GM19438 (cell line): ENCODE results near the gene PLA1A.
"Not testable (repeated sequence)": the region's sequence is repeated elsewhere in the genome, so short reads cannot be mapped to it uniquely, and the experiment has no call there.

ENCODE experiments used
- ATAC-seq: cut with Tn5 transposase; IDR thresholded peaks from one replicate; pipeline ENCODE4 v1.9.1; 2021; ENCODE audit warnings: low read depth; ENCODE audit not compliant: unreplicated experiment

PLA1A gene

GRCh38 chr3:119597548-119598288, at the start of gene PLA1A:
Gene PLA1A, plus strand, starts transcription at chr3:119597885. Its CDS starts 29 bp downstream, at chr3:119597914.
- ATAC-seq, result no peak

- no peak for ATAC-seq
Measured at GRCh38 chr3:119548341-119548740, 49.3 kb upstream of the PLA1A start.

DNA sequence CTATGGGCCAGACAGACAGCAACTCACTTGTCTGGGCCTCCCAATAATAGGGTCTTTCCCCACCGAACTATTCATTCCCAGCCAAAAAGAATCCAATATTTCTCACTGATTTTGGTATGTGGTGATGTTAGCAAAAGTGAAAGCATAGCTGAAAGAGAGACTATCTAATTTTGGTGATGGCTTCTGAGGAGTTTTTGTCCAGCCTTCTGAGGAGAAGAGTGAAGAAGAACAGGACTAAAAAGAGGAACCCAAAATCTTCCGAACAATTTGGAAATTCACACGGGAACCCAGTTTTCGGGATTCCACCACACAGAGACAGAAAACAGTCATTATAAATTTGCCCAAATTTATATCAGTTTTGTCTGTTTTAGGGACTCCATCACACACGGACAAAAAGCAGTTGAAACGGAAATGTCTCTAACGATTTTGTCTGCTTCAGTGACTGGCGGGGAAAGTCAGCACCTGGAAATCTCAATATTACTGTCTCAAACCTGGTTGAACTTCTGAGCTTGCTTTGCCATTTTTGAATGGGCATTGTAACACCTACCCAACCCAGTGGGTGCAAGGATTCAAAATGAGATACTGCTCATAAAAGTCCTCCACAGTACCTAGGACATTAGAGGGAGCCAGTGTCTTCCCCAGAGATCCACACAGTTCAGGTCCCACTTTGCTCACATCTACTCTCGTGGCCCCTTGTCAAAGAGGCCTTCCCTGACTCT, 47.3 kb upstream of the PLA1A start:
- no peak for ATAC-seq

- ATAC-seq, result no peak
Measured at GRCh38 chr3:119551598-119551997, 46.1 kb upstream of the PLA1A start.

DNA sequence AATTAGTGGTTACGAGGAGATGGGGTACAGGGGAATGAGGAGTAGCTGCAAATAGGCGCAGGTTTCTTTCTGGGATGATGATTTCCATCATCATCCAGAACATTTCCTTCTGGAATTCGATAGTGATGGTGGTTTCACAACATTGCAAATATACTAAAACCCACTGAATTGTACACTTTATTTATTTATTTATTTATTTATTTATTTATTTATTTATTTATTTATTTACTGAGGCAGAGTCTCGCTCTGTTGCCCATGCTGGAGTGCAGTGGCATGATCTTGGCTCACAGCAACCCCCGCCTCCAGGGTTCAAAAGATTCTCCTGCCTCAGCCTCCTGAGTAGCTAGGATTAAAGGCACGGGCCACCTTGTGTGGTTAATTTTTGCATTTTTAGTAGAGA, 44.8 kb upstream of the PLA1A start:
- ATAC-seq, result not testable (repeated sequence)

DNA sequence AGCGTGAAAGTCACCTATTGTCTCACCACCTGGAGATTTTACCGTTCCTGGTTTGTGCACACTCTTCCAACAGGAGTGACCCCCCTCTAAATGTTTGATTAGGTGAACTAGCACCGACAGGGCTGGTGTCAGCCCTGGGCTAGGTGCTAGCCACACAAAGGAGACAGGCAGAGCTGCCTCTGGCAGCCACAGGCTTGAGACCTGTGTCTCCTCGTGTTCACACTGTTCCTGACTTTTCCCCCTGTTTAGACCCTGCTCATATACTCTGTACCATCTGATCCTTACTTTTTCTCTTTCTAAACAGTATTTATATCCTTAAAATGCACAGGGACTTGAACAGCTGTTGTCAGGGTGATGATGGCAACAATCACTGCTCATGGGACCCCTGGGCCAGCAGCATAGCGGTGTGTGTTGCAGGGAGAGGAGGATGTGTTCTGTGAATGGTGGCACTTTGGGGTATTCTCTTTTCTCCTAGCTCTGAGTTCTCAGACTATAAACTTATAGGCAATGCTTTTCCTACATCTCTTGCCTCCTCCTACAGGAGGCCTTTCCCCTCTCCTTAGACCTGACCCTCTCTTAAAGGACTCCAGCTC, 43.8 kb upstream of the PLA1A start:
- no peak for ATAC-seq

DNA sequence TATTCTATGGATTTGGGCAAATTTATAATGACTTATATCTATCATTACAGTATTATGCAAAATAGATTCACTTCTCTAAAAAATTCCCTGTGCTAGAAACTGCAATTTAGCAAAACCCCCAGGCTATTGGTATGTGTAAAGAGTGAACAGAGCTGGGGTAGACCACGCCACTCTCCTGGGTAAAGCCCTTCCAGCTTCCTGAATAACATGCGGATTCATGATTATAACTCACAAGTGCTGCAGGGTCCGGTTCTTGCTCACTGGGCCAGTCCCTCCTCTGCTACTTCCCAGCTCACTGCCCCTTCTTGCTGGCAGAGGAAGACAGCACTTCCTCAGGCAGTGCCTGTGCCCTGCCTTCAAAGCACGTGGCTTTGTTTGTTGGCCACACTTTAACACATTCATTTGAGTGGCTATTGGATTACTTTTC, 42.4 kb upstream of the PLA1A start:
- ATAC-seq, result no peak

DNA sequence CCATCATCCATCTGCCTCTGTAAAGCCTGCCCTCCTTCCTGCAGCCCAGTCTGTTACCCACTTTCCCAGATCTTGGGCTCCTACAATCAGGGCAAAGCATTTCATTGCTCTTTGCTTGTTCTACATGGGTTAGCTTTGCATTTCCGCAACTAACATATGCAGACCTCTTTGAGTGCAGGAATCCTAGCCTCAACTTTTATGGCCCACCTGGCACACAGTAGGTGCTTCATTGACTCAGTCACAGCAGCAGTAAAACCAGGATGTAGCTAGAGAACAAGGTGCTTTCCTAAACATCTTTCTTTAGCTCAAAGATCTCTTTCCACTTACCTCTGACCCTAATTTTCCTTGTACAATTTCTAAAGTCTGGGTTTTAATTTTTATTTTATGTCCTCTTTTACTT, 41.8 kb upstream of the PLA1A start:
- no peak for ATAC-seq

GRCh38 chr3:119557192-119557876, 40.4 kb upstream of the PLA1A start:
- ATAC-seq, result no peak

DNA sequence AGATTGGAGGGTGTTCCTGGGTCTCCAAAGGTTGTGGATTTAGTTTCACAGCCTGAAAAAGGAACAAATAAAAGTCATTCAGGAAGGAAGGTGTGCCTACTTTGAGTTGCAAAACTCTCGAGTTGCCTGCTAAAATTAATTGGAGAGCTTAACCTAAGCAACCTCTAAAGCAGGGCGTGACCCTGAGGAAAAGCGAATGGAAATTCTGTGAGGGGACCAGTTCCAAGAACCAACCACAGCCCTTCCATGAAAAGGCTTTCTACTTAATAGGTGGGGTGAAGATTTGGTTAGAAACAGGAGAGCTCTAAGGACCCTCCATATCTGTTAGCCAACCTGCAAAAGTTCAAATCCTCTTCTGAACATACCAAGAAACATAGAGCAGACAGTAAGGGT, 39.8 kb upstream of the PLA1A start:
- no peak for ATAC-seq

- no peak for ATAC-seq
Measured at GRCh38 chr3:119558626-119559317, 38.9 kb upstream of the PLA1A start.

- peak; percentile 62 for ATAC-seq
Measured at GRCh38 chr3:119559441-119559963, 38.2 kb upstream of the PLA1A start, which contains the start of gene CD80. Gene CD80, minus strand, starts transcription at chr3:119559614. Its CDS starts 1,886 bp downstream, at chr3:119557728.

- ATAC-seq, result no peak
Measured at GRCh38 chr3:119560160-119560559, 37.5 kb upstream of the PLA1A start.

GRCh38 chr3:119562307-119562961, 35.3 kb upstream of the PLA1A start:
- peak; percentile 58 for ATAC-seq

DNA sequence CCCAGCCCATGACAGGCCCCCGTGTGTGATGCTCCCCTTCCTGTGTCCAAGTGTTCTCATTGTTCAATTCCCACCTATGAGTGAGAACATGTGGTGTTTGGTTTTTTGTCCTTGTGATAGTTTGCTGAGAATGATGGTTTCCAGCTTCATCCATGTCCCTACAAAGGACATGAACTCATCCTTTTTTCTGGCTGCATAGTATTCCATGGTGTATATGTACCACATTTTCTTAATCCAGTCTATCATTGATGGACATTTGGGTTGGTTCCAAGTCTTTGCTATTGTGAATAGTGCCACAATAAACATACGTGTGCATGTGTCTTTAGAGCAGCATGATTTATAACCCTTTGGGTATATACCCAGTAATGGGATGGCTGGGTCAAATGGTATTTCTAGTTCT, 34.4 kb upstream of the PLA1A start:
- ATAC-seq, result not testable (repeated sequence)

DNA sequence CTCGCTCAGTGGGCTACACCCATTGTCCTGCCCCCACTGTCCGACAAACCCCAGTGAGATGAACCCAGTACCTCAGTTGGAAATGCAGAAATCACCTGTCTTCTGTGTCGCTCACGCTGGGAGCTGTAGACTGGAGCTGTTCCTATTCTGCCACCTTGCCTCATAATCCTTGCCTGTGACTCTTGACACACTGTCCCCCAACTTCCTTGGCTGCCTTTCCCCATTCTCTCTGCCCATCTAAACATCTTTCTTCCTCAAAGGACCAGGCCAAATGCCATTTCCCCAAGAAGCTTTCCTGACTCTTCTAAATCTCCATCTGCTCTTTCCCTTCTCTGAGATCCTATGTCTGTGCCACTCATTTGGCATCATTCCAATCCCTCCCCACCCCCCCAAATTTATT, 28.5 kb upstream of the PLA1A start:
- ATAC-seq, result no peak

- ATAC-seq, result no peak
Measured at GRCh38 chr3:119570229-119570628, 27.5 kb upstream of the PLA1A start.

- no peak for ATAC-seq
Measured at GRCh38 chr3:119571230-119571629, 26.5 kb upstream of the PLA1A start.

GRCh38 chr3:119571688-119572087, 26.0 kb upstream of the PLA1A start:
- no peak for ATAC-seq

- no peak for ATAC-seq
Measured at GRCh38 chr3:119575507-119575906, 22.2 kb upstream of the PLA1A start.
